CD4-positive, alpha-beta T cell treated with Interleukin-15 for 4 hours (primary cell): Measurements from ENCODE around the gene NEK2.
"Not testable (repeated sequence)": the region's sequence is repeated elsewhere in the genome, so short reads cannot be mapped to it uniquely, and the experiment has no call there.

Experiments
- DNase-seq: peaks from one replicate; pipeline ENCODE4 v3.0.0-alpha.2; 2020; ENCODE audit warnings: low spot score

Gene NEK2

DNA sequence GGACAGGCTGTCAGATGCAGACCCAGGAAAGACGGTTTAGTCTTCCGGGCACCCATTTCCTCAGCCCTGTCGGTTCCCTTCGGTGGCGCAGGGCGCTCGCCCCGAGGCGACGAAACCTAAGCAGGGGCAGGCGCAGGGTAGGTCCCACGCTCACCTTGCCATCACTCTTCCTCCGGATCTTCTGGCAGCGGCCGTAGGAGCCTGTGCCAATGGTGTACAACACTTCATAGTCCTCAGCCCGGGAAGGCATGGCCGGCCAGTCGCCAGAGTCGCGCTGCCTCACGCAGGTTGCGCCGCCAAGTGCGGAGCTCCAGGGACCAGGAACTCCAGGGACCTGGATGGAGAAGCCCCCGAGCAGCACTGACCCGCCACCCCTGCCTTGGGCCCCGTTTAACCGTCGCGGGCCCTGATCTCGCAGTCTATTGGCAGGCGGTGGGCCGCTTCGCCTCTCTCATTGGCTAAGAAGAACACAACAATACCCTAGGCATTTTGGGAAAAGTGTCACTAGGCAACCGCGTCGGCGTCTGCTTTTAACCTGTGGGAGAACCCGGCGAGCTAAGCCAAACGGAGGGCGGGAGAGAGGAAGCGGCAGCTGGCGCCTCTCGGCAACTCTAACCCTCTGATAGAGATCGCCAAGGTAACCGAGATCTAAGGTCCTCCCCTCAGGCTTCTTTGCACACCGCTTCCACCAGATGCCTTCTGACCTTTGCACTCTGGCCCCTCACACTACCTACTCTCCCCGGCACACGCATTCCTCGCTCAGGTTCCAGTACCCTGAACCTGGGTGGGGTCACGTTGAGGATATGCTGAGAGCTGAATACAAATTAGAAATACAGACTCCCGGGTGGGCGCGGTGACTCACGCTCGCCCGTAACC lies at the start of gene NEK2:
TSS of gene NEK2 (minus strand) at position 392 of the 876 bp plus-strand sequence. CDS start at position 250, 142 bp downstream.
- DNase-seq = peak; percentile 85

DNA sequence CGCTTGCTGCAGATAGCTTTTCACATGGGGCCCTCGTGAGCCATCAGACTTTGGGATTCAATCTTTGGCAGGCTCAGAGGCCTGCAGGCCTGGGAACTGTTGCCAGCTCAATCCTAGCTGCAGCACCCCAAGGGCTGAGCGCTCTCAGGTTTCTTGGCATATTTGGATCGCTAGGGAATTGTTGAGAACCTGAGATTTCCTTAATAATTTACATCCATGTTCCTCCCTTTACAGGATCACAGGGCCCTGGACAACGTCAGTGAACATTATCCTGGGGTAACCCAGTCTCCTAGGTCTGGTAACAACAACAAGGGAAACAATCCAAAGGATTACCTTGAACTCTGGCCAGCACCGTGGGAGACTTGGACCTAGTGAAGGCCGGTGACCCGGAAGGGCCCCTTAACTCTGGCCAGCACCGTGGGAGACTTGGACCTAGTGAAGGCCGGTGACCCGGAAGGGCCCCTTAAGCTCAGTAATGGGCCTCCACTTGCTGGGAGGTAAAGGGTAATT lies 49.3 kb upstream of the NEK2 start:
- DNase-seq = no peak

DNA sequence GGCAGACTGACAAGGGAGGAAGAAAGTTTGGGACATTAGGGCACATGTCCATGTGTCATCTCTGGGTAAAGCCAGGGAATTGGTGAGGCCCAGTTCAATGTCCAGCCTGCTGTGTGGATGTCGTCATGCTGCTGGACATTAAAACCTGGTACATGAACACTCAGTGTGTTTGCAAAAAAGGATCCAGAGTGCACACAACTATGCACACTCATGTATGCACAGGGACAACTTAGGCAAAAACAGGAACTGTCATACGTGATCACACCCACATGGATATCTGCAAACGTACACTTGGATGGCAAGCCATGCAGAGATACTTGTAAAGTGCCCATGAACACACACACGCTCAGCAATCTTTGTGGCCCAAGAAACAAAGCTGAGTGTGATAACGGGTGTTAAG lies 47.9 kb upstream of the NEK2 start:
- DNase-seq = no peak

DNA sequence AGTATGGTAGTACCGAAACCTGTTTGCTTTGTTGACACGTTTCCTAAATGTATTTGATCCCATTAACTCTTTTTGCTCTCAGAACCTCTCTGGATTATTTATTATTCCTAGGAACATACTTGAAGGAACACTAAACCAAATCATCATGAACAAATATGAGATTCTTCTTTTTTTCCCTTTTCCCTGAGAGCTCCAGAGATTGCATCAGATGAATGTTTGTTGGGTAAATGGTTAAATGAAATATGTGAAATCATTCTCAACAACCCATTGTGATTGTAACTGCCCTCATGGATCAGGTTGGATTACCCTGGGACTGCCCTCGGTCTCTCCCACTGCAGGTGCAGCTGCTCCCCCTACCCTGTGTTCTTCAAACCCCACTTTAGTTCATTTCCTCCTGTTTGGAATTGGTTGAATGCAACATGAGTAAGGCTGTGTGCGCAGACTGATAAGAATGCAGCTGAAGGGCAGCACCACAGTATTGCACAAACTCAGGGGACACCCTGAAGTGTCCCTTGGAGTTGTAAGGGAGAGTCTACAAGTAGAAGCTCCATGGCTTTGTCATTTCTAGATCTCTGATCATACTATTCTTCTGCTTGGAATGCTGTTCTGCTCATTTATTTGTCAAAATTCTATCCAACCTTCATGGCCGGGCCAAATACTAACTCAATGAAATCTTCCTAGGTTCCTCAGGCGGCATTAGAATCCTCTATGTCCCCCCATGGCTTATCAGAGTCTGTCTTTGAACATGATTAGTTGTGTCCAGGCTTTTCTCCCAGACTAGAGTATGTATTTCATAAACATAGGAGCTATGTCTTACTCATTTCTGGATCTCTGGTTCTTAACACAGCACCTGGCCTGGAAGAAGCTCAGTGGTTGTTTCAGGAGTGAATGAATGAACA lies 47.1 kb upstream of the NEK2 start:
- no peak for DNase-seq

DNA sequence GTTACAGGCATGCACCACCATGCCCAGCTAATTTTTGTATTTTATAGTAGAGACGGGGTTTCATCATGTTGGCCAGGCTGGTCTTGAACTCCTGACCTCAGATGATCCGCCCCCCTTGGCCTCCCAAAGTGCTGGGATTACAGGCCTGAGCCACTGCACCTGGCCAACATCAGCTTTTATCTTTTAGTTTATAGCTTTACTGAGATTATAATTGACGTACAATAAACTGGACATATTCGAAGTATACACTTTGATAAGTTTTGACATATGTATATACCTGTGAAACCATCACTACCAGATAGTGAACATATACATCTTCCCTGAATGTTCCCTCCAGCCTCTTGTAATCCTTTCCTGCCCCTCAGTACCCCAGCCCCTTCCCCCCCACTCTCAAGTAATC lies 41.1 kb upstream of the NEK2 start:
- DNase-seq = not testable (repeated sequence)

DNA sequence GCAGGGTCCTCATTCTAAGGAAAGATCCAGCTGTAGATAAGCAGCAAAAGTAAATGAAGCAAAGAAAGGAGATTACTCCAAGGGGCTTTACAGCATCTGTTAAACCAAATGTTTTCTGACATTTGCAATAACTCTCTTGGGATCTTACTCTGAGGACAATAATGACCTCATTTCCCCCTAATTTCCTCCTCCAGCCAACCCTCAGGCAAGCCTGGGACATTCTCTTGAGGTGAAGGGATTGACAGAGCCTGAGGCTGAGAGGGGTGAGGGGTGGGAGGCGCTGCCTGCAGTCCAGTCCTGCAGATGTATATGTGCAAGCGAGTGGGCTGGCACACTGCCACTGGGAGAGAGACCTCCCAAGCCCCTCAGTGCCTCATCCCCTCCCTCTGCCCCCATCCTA lies 40.5 kb upstream of the NEK2 start:
- DNase-seq = no peak

DNA sequence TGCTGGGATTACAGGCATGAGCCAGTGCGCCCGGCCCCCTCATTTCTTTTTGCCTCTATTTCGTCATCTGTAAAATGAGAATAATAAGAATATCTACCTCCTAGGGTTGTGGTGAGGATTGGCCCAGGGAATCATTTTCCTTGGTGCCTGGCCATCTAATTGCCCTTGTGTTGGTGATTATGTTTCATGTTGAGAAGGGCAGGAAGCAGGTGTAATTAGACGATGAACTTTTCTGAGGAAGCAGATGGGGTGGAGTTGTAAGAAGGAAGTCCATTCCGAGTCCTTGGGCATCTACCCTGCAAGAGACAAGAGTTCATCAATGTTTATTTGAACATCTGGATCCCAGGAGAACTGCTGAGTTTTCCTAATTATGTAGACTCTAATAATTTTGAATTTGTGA lies 38.7 kb upstream of the NEK2 start:
- no peak for DNase-seq

DNA sequence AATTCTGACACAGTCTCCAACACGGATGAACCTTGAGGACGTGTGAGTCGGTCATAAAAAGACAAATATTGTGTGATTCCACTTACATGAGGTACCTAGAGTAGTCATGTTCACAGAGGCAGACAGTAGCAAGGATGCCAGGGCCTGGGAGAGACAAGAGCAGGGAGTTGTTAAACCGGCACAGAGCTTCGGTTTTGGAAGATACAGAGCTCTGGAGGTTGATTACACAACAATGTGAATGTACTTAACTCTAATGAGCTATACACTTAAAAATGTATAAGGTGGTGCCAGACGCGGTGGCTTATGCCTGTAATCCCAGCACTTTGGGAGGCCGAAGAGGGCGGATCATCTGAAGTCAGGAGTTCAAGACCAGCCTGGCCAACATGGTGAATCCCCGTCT lies 37.8 kb upstream of the NEK2 start:
- DNase-seq = no peak

DNA sequence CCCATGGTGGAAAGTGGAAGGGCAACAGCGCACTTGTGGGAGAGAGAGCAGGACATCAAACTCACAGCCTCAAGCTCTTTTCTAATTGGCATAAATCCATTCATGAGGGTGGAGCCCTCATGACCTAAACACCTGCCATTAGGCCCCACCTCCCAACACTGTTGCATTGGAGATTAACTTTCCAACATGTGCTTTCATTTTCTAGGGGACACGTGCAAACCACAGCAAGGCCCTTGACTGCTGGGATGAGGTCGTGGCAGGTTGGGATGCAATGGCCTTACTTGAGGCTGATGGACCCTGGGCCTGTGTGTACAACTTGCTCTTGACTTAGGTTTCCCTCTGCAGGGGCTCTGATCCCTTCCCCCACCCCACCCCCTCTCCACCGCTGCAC lies 35.9 kb upstream of the NEK2 start:
- no peak for DNase-seq

DNA sequence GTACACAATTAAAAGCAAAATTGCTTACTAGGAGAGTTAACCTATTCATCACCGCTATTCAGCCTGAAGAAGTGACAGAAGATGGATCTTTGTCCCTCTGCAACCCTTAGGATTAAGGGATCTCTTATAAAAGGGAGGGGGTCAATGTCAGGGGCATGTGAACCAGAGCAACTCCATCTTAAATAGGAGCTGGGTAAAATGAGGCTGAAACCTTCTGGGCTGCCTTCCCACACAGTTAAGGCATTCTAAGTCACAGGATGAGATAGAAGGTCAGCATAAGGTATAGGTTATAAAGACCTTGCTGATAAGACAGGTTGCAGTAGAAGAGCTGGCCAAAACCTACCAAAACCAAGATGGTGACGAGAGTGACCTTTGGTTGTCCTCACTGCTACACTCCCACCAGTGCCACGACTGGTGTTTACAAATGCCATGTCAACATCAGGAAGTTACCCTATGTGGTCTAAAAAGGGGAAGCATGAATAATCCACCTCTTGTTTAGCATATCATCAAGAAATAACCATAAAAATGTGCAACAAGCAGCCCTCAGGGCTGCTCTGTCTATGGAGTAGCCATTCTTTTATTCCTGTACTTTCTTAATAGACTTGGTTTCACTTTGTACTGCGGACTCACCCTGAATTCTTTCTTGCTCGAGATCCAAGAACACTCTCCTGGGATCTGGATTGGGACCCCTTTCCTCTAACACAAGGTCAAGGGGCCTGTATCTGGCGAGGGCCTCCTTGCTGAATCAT lies 35.3 kb upstream of the NEK2 start:
- no peak for DNase-seq

DNA sequence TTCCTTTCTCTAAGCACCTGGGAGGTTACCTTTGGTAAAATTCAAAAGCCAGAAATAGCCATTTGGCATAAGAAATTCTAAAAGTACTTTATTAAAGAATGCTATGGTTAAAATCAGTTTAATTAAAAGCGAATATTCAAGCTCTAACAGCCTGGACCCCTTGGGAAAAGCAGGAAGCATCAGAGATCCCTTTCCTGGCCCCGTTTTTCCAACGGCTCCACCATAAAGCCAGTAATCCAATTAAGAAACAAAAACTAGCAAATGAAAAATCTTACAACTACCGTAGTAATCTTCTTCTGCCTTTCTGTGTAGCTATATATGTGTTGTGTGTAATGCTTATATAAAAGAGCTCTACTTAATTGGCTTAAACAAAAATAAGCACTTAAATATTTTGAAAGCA lies 33.5 kb upstream of the NEK2 start:
- DNase-seq = no peak

DNA sequence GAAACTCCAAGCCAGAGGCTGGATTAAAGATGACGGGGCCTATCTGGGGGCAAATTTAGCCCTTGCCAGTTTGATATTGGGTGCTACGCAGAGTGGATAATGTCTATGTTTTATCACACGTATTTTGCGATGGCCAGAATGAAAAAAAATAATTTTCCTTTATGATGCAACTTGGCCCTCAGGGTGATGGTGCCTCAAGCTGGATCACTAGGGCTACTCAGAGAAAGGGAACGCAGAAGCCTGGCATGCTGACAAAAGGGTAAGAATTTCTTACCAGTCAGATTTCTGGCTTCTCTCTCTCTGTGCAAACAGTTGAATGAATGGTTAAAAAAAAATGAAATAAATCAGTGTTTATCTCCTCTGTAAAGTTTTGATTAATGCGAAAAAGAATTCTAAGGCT lies 32.6 kb upstream of the NEK2 start:
- no peak for DNase-seq

DNA sequence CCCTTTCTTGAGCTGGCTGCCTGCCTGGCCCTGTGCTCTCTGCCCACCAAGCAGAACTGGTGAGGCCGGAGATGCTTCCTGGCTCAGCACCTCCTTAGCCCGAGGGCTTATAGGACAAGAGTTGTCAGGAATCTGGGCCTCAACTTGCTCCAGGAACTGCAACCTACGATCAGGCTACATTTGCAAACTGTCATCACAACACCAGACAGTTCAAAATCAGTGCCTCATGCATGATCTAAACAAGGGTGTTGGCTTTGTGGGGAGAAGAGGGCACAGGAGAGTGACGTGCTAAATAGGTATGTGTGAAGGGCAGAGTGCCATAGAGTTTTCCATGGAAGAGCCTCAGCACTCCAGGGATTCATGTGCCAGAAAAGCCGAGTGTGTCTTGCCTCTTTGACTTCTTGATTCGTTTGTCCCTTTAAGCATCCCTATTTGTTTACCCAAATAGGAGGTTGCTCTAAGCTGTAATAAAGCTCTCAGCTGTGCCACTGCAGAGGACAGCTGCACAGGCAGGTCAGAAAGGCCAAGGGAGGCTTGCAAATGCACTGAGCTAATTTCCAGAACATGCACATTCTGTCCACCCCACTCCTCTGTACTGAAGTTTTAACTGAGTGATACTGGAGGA lies 30.2 kb upstream of the NEK2 start:
- no peak for DNase-seq

DNA sequence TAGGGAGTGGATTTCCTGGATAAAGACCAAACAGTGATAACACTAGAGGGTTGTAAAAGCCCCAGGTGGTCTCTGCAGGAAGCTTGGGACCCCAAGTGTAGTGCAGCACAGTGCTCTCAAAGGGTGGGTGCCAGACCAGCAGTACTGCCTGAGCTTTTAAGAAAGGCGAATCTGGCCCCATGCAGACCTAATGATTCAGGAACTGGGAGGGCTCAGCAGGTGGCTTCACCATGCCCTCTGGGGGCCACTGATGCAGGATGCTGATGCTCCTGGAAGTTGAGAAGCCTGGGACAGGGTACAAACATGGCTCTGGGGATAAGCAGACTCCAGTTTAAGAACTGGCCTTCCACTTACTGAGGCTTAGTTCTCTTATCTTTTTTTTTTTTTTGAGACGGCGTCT lies 29.1 kb upstream of the NEK2 start:
- DNase-seq = no peak

DNA sequence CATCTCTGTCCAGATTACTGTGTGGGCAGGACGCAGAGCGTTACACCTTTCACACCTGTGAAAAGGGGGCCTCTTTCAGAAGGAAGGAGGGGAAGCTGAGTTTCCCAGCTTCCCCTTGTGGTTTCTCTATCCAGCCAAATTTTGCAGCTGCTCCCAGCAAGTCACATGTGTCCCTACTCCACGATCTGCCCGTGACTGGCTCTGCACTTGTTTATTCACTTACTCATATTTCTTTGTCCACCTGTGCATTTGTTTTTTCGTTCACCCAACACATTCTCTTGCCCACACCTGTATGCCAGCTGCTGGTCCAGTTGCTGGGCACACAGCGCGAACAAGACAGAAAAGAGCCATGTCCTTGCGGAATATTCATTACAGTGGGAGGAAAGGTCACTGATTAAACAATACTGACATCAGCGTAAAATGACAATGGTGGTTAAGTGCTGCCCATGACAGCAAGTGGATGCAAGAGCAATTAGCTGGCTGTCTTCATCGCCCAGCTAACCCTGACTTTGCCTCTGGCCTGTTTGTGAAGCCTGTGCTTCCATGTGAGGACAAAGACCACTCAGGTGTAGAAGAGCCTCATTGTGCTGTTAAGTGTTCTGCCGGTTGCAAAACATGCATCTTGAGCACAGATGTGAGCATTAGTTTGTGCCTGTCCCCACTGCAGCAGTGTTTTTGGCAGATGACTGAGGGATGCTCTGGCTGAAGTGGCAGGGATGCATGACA lies 28.6 kb upstream of the NEK2 start:
- DNase-seq = no peak

DNA sequence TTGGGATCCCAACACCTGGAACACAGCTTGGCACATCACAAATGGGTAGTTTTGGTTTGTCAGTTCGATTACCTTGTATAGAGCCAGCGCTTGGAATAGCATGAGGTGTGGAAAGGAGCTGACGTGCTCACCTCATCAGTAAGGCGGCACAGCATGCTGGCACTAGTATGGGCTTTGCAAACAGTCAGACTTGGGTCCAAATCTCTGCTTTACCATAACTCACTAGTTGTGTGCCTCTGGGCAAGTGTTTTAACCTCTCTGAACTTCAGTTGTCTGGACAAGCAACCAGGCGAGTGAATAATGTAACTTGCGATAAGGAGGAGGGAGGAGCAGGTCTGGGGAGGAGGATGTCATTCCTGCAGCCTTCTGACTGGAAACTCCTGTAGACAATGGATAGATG lies 26.3 kb upstream of the NEK2 start:
- no peak for DNase-seq

DNA sequence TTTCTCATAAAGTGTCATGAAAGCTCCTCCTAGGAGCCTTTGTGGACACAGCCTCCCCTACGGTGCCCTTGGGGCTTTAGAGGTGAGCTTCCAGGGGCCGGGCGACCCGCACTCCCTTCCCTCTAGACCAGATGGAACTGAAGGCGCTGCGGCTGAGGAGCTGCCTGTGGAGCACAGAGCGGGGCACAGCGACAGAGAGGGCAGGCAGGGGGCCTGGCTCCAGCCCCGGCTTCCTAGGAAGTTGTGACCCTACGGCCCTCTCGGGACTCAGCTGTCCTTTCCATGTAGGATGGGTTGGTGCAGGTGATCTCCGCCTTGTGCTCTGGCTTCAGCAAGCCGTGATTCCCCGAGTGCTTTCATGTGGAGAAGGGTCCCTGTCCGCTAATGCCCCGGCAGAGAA lies 23.6 kb upstream of the NEK2 start:
- no peak for DNase-seq

DNA sequence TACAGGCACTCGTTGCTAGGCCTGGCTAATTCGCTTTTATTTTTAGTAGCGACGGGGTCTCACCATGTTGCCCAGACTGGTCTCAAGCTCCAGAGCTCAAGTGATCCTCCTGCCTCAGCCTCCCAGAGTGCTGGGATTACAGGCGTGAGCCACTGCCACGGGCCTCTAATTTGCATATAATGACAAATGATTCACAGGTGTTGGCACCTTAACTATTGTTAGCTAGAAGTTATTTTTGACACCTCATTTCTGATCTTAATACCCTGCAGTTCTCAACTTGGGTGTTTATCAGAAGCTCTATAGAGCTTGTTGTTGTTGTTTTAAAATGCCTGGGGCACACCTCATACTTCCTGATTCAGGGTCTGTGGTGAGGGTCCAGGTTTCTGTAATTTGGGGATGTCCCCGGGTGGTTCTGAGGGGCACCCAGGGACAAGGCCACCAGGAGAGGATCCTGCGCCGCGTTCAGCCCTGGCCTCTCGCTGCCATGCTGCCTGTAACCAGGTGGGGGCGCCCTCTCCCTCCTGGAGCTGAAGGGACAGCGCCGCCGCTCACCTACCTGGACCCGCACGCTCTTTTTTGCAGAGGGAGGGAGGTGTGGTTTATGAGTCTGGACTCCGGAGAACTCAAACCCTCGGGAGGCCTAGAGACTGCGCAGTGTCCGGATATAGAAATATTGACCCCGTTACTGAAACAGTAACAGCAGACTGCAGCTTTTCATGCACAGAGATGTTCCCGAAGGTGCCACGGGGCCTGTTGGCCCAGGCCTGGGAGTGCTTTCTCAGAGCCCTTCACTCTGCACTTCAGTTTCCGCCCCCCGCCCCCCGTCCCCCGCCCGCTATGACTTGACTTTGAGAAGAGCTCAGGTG lies 23.0 kb upstream of the NEK2 start:
- DNase-seq = peak; percentile 81

DNA sequence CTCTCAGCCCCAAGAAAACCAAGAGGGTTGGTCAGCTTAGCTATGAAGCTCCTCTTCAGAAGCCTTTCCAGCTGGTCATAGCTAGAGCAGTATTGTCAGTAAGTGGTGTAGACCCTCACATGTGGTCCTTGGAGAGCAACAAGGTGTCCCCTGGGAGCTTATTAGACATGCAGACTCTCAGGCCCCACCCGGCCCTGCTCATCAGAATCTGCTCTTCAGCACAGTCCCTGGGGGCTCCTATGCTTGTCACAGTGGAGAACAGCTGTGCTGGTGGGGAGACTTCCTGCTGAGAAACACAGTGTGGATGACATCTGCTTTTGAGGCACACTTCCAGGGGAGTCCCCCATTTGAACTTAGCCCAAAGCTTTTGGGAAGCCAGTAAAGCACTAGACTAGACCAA lies 21.9 kb upstream of the NEK2 start:
- DNase-seq = no peak
